Mucosa of rectum (tissue), 2 donors: ENCODE measurements around the gene MAGI2.
"Not testable (repeated sequence)": the region's sequence is repeated elsewhere in the genome, so short reads cannot be mapped to it uniquely, and the experiment has no call there.

Source experiments
- H3K27ac ChIP-seq, 2 donors: one replicate each; pipeline ENCODE4 v1.7.0; 2013; ENCODE audit warnings: inconsistent platforms in 2 of 2, low read depth in 2 of 2, low read length in 2 of 2
- H3K27me3 ChIP-seq, 2 donors: one replicate each; pipeline ENCODE4 v1.7.0; 2013; ENCODE audit warnings: low read length in 2 of 2; ENCODE audit not compliant: control insufficient read depth in 2 of 2, insufficient read depth in 2 of 2
- H3K36me3 ChIP-seq, 2 donors: one replicate each; pipeline ENCODE4 v1.7.0; 2013; ENCODE audit warnings: low read length in 2 of 2; ENCODE audit not compliant: control insufficient read depth in 2 of 2, insufficient read depth in 2 of 2
- H3K4me1 ChIP-seq, 2 donors: one replicate each; pipeline ENCODE4 v1.7.0; 2013; ENCODE audit warnings: low read length in 2 of 2, mild to moderate bottlenecking in 1 of 2; ENCODE audit not compliant: control insufficient read depth in 2 of 2, insufficient read depth in 2 of 2
- H3K4me3 ChIP-seq, 2 donors: one replicate each; pipeline ENCODE4 v1.7.0; 2013; ENCODE audit warnings: low read length in 2 of 2
- H3K9ac ChIP-seq, 2 donors: one replicate each; pipeline ENCODE4 v1.7.0; 2013; ENCODE audit warnings: low read length in 2 of 2, low read depth in 1 of 2, mild to moderate bottlenecking in 1 of 2
- H3K9me3 ChIP-seq, 2 donors: one replicate each; pipeline ENCODE4 v1.7.0; 2013; ENCODE audit warnings: low read length in 2 of 2; ENCODE audit not compliant: control insufficient read depth in 2 of 2
- donor health status: healthy.
- donor health status: Normal muscosa, but diverticular disease.

MAGI2 gene

GRCh38 chr7:78301407-78301806, 1152.1 kb downstream of the MAGI2 start:
- H3K27ac ChIP-seq = no peak overlapping the region
- H3K9ac ChIP-seq = no peak overlapping the region
- H3K9me3 ChIP-seq = no peaks in the 10 kb centered on the region
- H3K36me3 ChIP-seq = no peaks in the 10 kb centered on the region
- H3K4me1 ChIP-seq = no peaks in the 10 kb centered on the region
- no peaks in the 10 kb centered on the region for H3K27me3 ChIP-seq
- H3K4me3 ChIP-seq = no peak overlapping the region

GRCh38 chr7:78299088-78299487, 1154.4 kb downstream of the MAGI2 start:
- Histone ChIP-seq H3K36me3 (no peaks in the 10 kb centered on the region), H3K27me3 (no peaks in the 10 kb centered on the region), H3K9me3 (no peaks in the 10 kb centered on the region), H3K4me1 (no peaks in the 10 kb centered on the region), H3K4me3 (no peak overlapping the region), H3K27ac (no peak overlapping the region), H3K9ac (no peak overlapping the region)

- no peak overlapping the region for H3K9ac ChIP-seq
- no peaks in the 10 kb centered on the region for H3K27me3 ChIP-seq
- no peaks in the 10 kb centered on the region for H3K4me1 ChIP-seq
- no peaks in the 10 kb centered on the region for H3K36me3 ChIP-seq
- no peak overlapping the region for H3K27ac ChIP-seq
- H3K4me3 ChIP-seq = no peak overlapping the region
- no peaks in the 10 kb centered on the region for H3K9me3 ChIP-seq
Observed at GRCh38 chr7:78296644-78297371, 1156.7 kb downstream of the MAGI2 start.

- Histone ChIP-seq H3K36me3 (no peaks in the 10 kb centered on the region), H3K27me3 (no peaks in the 10 kb centered on the region), H3K4me3 (no peak overlapping the region), H3K9me3 (no peaks in the 10 kb centered on the region), H3K4me1 (no peaks in the 10 kb centered on the region), H3K27ac (no peak overlapping the region), H3K9ac (no peak overlapping the region)
Observed at GRCh38 chr7:78296046-78296597, 1157.3 kb downstream of the MAGI2 start.

GRCh38 chr7:78289471-78289870, 1164.0 kb downstream of the MAGI2 start:
- not testable (repeated sequence) for H3K27me3 ChIP-seq, H3K4me1 ChIP-seq, H3K9ac ChIP-seq, H3K4me3 ChIP-seq, H3K27ac ChIP-seq, H3K9me3 ChIP-seq, H3K36me3 ChIP-seq

- no peaks in the 10 kb centered on the region for H3K4me1 ChIP-seq
- no peaks in the 10 kb centered on the region for H3K36me3 ChIP-seq
- H3K9ac ChIP-seq = no peak overlapping the region
- no peaks in the 10 kb centered on the region for H3K27me3 ChIP-seq
- H3K9me3 ChIP-seq = no peaks in the 10 kb centered on the region
- H3K27ac ChIP-seq = no peak overlapping the region
- no peak overlapping the region for H3K4me3 ChIP-seq
Observed at GRCh38 chr7:78284945-78285344, 1168.5 kb downstream of the MAGI2 start.

GRCh38 chr7:78280276-78280675, 1173.2 kb downstream of the MAGI2 start:
- Histone ChIP-seq H3K27ac (no peak overlapping the region), H3K4me3 (no peak overlapping the region), H3K9ac (no peak overlapping the region), H3K9me3 (no peaks in the 10 kb centered on the region), H3K27me3 (no peaks in the 10 kb centered on the region), H3K36me3 (no peaks in the 10 kb centered on the region), H3K4me1 (no peaks in the 10 kb centered on the region)

- Histone ChIP-seq H3K4me3 (no peak overlapping the region), H3K9me3 (no peaks in the 10 kb centered on the region), H3K36me3 (no peaks in the 10 kb centered on the region), H3K9ac (no peak overlapping the region), H3K4me1 (no peaks in the 10 kb centered on the region), H3K27ac (no peak overlapping the region), H3K27me3 (no peaks in the 10 kb centered on the region)
Observed at GRCh38 chr7:78279457-78279856, 1174.0 kb downstream of the MAGI2 start.

GRCh38 chr7:78279032-78279431, 1174.4 kb downstream of the MAGI2 start:
- Histone ChIP-seq H3K4me3 (no peak overlapping the region), H3K9me3 (no peaks in the 10 kb centered on the region), H3K9ac (no peak overlapping the region), H3K27me3 (no peaks in the 10 kb centered on the region), H3K4me1 (no peaks in the 10 kb centered on the region), H3K27ac (no peak overlapping the region), H3K36me3 (no peaks in the 10 kb centered on the region)

GRCh38 chr7:78267141-78267540, 1186.3 kb downstream of the MAGI2 start:
- H3K9me3 ChIP-seq = no peaks in the 10 kb centered on the region
- H3K27me3 ChIP-seq = no peaks in the 10 kb centered on the region
- no peaks in the 10 kb centered on the region for H3K4me1 ChIP-seq
- no peaks in the 10 kb centered on the region for H3K36me3 ChIP-seq
- H3K4me3 ChIP-seq = no peak overlapping the region
- no peak overlapping the region for H3K9ac ChIP-seq
- H3K27ac ChIP-seq = no peak overlapping the region
